HG03066 (cell line): Measurements from ENCODE around the gene LDLRAD4.

Experiments
- ATAC-seq: cut with Tn5 transposase; IDR thresholded peaks from one replicate; pipeline ENCODE4 v1.9.1; 2021; ENCODE audit warnings: low read depth; ENCODE audit not compliant: unreplicated experiment

LDLRAD4 gene

GRCh38 chr18:13452871-13453680 is 234.5 kb downstream of the LDLRAD4 start:
- no peak for ATAC-seq

- ATAC-seq: no peak
Measured at GRCh38 chr18:13453714-13454113, 235.2 kb downstream of the LDLRAD4 start.

GRCh38 chr18:13454363-13455150 is 236.0 kb downstream of the LDLRAD4 start:
- no peak for ATAC-seq

- ATAC-seq: no peak
Measured at GRCh38 chr18:13455471-13455870, 236.9 kb downstream of the LDLRAD4 start.

GRCh38 chr18:13455960-13456481 is 237.5 kb downstream of the LDLRAD4 start:
- peak; percentile 67 for ATAC-seq

- no peak for ATAC-seq
Measured at GRCh38 chr18:13456736-13457271, 238.2 kb downstream of the LDLRAD4 start.

- no peak for ATAC-seq
Measured at GRCh38 chr18:13457327-13457726, 238.8 kb downstream of the LDLRAD4 start.

GRCh38 chr18:13460946-13461345 is 242.4 kb downstream of the LDLRAD4 start:
- no peak for ATAC-seq

GRCh38 chr18:13461469-13461868 is 242.9 kb downstream of the LDLRAD4 start:
- no peak for ATAC-seq

- ATAC-seq: no peak
Measured at GRCh38 chr18:13461936-13462335, 243.4 kb downstream of the LDLRAD4 start.

GRCh38 chr18:13462686-13463085 is 244.1 kb downstream of the LDLRAD4 start:
- no peak for ATAC-seq

GRCh38 chr18:13463526-13464210 is 245.1 kb downstream of the LDLRAD4 start:
- no peak for ATAC-seq

GRCh38 chr18:13464432-13465123 is 246.0 kb downstream of the LDLRAD4 start:
- peak; percentile 96 for ATAC-seq

- ATAC-seq: no peak
Measured at GRCh38 chr18:13465124-13465446, 246.5 kb downstream of the LDLRAD4 start.

GRCh38 chr18:13465476-13465875 is 246.9 kb downstream of the LDLRAD4 start:
- ATAC-seq: no peak

- no peak for ATAC-seq
Measured at GRCh38 chr18:13470516-13471197, 252.1 kb downstream of the LDLRAD4 start.

- no peak for ATAC-seq
Measured at GRCh38 chr18:13471198-13471845, 252.8 kb downstream of the LDLRAD4 start.

GRCh38 chr18:13471971-13472628 is 253.5 kb downstream of the LDLRAD4 start:
- no peak for ATAC-seq

GRCh38 chr18:13473751-13474150 is 255.2 kb downstream of the LDLRAD4 start:
- no peak for ATAC-seq
